PFSK-1 (cell line): ENCODE results near the gene PKP1.

ENCODE experiments used
- FOXP2 ChIP-seq: optimal IDR thresholded peaks from 2 replicates; pipeline ENCODE3; 2011; ENCODE audit warnings: borderline replicate concordance, control low read depth, inconsistent platforms; ENCODE audit not compliant: insufficient read depth; ENCODE audit errors: extremely low read length, extremely low read depth
- POLR2AphosphoS5 ChIP-seq: IDR thresholded peaks from 2 replicates; pipeline ENCODE4 v1.6.1; 2012; ENCODE audit warnings: low read depth, mild to moderate bottlenecking, control low read depth, low read length, moderate library complexity
- REST ChIP-seq, 2 experiments: IDR thresholded peaks; 2 replicates each; pipeline versions ENCODE4 v1.6.1 to v1.8.0; 2011 to 2012; ENCODE audit warnings: low read depth in 2 of 2, low read length in 2 of 2, control low read depth in 1 of 2, inconsistent platforms in 1 of 2, mild to moderate bottlenecking in 1 of 2, moderate library complexity in 1 of 2; ENCODE audit not compliant: insufficient read depth in 1 of 2
- SIN3A ChIP-seq: IDR thresholded peaks from 2 replicates; pipeline ENCODE4 v1.6.1; 2012; ENCODE audit warnings: mild to moderate bottlenecking, low read length, moderate library complexity, borderline replicate concordance; ENCODE audit not compliant: insufficient read depth
- TAF1 ChIP-seq: IDR thresholded peaks from 2 replicates; pipeline ENCODE4 v1.6.1; 2012; ENCODE audit warnings: low read length, control low read depth, borderline replicate concordance; ENCODE audit not compliant: insufficient read depth

GRCh38 chr1:201377611-201378092 lies 94.3 kb downstream of the PKP1 start, which contains the start of gene TNNT2:
- TF ChIP-seq POLR2AphosphoS5 (no peak), SIN3A (no peak), TAF1 (no peak), REST (IDR thresholded peaks at IDR 0.05; ENCODE audit: insufficient read depth in 1 of 2, low read depth in 2 of 2, low read length in 2 of 2) (no peak), FOXP2 (no peak)
